HG03442 (cell line): Measurements from ENCODE around the gene PCARE.
"Not testable (repeated sequence)": the region's sequence is repeated elsewhere in the genome, so short reads cannot be mapped to it uniquely, and the experiment has no call there.

Experiments
- ATAC-seq: cut with Tn5 transposase; IDR thresholded peaks from one replicate; pipeline ENCODE4 v1.9.1; 2021; ENCODE audit warnings: mild to moderate bottlenecking, moderate library complexity; ENCODE audit not compliant: unreplicated experiment

Gene PCARE

DNA sequence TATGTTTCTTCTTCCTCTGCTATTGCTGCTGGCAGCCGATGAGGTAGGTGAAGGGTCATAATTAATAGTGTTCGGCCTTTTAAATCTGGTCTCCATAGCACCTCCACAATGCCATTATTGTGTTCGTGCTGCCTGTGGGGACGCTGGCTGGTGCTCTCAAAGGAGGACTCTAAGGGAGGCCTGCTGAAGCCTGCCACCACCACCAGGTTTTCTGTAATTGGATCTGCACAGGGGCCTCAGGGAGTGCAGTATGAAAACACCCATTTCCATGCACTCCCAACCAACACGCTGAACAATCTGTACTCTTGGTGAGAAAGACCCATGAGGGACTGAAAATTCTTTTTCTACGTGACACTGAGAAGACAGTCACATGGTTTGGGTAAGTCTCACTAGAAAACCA, 23.2 kb upstream of the PCARE start:
- ATAC-seq: no peak

DNA sequence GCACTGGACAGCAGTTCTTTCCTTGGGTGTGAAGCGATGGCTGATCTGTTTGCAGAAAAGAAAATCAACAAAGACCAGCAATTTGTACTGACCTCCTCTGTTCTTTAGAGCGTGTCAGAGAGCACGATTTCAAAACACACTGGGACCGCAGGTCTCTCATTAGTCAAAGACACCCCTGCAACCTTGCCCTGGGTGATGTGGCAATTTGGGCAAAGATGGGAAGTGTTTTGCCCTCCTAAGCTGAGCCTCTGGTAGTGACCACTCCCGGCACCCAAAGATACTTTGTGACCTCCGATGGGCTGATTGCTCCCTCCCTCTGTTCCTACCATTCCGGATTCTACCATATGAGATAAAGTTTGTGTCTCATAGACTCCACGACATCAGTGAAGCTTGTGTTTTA, 22.6 kb upstream of the PCARE start:
- ATAC-seq: no peak

DNA sequence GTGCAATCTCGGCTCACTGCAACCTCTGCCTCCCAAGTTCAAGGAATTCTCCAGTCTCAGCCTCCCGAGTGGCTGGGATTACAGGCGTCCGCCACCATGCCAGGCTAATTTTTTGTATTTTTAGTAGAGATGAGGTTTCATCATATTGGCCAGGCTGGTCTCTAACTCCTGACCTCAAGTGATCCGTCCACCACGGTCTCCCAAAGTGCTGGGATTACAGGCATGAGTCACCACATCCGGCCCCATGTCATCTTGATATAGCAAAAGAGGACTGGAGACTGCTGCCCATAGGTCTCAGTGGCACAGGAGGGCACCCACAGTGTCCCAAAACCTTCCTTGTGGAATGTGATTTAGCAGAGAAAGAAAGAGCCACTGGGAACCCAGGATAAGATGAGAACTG, 16.0 kb upstream of the PCARE start:
- ATAC-seq: not testable (repeated sequence)

DNA sequence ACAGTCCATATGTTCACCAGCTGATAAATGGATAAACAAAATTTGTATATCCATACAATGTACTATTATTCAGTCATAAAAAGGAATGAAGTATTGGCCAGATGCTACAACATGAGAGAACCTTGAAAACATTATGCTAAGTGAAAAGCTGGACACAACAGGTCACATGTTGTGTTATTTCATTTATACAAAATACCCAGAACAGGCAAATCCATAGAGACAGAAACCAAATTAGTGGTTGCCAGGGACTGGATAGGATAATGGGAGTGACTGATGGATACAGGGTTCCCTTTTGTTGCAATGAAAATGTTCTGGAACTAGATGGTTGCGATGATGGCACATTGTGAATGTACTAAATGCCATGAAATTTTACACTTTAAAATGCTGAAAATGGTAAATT, 10.2 kb upstream of the PCARE start:
- no peak for ATAC-seq

DNA sequence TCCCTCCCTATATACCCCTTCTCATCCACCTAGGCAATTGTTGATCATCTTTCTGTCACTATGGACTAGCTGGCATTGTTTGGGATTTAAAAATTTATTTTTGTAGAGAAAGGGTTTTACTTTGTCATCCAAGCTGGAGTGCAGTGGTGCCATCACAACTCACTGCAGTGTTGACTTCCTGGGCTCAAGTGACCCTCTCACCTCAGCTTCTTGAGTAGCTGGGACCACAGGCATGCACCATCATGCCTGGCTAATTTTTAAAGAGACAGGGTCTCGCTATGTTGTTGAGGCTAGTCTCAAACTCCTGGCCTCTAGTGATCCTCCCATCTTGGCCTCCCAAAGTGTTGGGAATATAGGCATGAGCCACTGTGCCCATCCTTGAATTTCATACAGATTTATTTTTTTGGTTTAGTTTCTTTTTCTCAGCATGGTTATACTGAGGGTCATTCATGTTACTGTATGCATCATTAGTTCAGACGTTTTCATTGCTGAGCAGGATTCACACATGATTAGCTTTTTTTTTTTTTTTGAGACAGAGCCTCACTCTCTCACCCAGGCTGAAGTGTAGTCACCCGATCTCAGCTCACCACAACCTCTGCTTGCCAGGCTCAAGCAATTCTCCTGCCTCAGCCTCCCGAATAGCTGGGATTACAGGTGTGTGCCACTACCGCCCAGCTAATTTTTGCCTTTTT, 8.6 kb upstream of the PCARE start:
- no peak for ATAC-seq

DNA sequence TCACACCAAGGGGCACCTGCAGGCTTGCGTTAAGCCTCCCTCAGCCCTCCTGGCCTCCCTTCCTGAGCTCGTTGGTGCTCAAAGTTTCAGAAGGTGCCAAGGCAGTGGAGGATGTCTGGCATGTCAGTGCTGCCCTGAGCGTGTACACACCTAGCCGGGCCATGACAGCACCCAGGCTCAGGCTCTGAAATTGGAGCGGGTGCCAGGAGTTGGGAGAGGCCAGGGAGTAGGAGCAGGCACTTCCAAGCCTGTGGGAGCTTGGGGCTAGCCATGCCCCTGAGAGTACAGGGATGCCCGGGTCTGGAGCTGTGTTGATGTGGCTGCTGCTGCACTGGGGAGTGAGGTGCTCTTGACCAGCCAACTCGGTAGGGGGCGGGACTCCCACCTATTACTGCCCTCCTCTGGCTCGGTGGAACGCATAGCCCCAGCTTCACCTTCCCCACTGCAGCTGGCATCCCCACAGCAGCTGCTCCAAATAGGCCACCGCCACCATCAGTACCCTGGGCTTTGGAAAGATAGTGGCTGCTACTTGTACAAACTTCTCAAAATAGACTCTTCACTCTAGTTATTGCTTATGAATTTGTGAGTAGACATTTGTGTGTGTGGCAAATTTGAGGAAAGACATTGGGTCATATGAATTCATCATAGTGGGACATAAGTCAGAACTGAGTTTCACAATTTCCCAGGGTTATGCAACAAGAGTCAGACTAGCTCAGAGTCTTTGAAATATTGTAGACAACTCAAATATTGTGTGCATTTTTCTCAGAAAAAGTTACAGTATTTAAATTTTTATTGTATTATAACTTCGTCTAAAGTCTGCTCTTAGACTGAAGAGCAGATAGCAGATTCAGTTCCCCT, 6.8 kb upstream of the PCARE start:
- ATAC-seq: no peak

DNA sequence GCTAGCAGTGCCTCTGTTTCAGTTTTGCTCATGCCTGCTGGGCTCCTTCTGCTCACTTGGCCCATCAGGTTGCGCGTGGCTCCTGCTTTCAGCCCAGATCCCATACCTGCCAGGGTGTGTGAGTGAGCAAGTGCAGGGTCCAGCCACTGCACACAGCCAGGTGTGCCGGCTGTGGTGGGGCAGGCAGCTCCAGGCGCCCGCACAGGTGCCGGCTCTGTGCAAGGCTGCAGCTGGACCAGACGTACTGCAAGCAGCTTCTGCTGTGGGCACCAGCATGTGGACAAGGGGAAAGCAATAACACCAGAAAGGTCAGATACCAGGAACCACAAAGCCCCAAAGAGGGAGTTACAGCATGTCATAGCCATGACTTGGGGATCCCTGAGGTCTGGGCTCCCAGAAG, 5.6 kb upstream of the PCARE start:
- ATAC-seq: no peak

DNA sequence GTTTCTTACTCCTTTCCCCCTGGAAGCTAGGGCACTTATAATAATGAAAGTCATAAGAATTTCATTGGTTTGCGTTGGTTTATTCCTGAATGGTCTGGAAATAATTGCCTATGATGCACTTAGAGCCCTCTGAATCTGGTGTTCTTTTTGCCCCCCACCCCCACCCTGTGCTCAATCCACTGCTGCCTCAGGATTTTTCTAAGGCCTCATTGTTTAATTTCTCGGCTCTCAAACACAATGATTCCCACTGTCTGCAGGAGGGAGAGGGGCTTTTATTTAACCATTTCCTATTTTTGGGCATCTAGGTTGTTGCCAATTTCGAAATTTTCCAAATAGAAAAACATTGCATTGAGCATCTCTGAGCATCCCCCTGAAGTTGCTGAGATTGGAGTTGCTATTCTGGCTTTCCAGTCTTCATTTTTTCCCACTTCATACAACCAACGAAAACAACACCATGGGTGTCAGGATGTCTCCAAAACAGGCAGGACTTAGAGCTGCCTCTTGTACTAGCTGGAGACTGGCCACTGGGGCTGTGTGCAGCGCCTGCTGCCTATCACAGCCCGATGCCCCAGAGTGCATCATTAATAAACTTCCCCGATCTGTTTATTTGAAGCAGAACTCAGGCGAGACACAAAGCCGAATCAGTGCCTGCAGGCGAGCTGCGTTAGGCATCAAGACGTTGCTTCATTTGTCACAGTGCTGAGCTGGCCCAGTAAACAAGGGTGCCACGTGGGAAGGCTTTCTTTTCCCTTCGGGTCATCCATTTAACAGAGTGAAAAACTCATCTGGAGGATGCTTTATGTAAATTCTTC, 1.8 kb upstream of the PCARE start:
- ATAC-seq: no peak

DNA sequence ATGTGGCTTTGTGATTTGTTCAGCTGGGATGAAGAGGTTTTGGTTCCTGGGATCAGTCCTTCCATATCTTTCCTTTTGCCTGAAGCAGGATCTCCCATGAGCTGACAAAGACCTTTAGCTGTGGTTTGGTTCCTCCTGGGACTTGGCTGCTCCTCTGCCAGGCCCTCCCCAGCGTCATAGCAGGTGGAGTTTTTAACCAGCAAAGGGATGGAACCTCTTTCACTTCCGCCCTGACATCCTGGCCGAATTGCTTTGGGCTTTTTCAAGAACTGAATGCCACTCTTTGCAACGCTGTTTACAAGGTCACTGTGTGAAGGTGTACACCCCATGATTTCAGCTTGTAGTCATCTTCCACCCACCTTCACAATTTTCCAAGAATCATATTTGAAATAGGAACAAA, 390 bp downstream of the PCARE start:
- no peak for ATAC-seq

DNA sequence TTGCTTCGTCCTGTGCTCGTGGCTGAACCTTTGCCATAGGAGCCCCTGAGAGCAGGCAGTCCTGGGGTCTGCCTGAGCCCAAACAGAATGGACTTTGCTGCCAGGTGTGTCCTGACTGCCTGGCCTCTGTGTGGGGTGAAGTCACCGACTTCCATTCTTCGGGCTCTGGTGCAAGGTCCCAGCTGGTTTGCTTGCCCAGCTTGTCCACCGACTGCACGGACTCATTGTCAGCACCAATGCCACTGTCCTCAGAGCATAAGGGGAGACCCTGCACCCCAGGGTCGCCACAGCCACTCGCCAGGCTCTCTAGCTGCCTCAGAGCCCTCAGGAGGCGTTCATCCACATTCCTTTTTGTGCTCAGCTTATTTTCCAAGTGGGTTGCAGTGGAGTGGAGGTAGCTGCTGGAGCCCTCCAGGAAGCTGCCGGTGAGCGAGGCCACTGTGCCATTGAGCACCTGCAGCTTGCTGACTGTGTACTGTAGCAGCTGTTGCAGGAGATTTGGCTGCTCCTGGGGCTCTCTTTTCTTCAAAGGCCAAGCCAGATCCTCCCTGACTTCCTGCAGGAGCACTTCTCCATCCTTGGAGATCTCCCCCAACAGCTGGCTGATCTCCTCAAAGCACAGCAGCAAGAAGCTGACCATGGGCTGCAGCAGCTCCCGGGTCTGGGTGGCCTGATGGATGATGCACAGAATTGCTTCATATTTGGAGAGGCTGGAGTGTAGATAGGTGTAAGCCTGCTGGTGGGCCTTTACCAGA, 1.2 kb downstream of the PCARE start:
- no peak for ATAC-seq

DNA sequence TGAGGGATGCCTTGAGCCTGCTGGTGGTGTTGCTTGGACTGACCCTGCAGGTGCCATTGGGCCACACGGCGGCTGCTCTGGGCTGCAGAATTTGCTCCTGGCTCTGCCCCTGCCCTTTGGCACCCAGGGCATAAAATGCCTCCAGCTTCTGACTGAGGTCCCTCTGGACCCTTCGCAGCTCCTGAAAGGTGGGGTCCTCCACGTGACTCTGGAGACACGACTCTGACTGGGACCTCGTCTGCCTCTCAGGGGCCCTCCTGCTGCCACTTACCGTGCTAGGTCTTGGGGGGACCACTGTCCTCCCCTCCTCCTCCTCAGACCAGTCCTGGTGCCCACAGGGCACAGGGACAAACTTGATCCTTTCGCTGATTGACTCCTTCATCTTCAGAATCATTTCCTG, 2.1 kb downstream of the PCARE start:
- ATAC-seq: no peak

DNA sequence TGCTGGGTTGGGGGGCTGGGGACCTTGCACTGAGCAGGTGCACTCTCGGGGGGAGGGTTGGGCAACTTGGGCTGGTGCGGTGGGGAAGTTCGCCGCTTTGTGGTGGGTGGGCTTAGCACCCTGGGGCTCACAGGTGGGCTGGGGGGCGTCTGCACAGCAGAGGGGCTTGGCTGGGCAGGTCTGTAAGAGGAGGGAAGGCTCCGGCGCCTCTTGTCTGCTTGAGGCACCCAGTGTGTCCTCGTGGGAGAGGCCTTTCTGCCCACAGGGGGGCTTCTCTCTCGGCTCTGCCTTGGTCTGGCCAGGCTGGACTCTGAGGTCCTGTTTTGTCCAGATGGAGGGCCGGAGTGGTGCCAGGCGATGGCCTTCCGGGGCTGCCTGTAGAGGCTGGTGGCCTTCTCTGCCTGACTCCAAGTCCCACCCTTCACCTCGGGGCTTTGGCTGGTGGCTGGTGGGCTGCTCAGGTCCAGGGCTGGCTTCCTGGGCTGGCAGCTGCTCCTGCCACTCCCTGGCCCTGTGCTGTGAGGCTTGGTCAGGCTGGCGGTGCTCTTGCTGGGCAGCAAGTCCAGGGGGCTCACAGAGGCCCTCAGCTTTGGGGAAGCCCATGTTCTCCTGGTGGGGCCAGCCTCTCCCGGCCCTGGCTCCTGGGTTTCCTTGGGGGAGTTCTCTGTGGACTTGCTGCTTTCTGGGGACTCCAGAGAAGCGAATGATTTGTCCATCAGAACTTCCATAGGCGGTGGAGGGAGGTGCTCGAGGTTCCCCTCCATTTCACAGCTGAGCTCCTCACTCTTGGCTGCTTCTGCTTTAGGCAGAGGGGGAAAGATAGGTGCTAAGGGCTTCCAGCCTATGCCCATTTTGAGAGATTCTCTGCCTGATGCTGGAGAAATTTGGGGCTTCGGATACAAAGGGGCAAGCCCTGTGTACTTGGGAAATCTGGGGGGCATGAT, 3.0 kb downstream of the PCARE start:
- ATAC-seq: no peak

DNA sequence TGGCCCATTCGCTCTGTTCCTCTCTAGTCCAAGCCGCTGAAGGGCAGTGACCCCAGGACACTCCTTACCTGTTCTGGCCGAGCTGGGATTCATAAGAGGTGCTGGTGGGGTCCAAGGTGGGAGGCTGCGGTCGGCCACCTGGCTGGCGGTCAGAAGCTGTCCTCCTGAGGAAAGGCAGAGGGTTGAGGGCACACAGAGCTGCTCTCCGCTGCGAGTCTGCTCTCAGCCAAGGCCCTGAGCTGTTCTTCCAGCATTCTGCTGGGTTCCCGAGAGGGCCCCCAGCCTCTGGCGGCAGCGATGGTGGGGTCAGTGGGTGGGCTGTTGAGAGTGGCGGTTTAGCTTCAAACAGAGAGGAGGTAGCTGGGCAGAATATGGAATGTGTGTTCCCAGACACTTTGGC, 3.8 kb downstream of the PCARE start:
- no peak for ATAC-seq

DNA sequence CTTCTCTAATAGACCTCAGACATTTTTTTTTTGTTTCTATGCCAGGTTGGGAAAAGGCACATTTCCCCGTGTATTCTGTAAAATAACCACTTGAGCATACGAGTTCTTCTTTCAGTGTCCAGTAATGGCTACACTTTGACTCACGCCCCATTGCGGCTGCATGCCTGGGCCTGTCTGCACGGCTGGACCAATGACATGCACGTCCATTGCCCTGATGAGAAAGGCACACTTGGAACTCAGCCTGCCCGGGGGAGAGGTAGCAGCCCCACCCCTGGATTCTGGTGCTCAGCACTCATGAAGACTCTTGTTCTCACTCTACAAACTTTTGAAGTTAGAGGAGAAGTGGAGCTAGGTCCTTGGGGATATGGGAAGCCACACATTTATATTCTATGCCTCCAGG, 5.8 kb downstream of the PCARE start:
- ATAC-seq: no peak

DNA sequence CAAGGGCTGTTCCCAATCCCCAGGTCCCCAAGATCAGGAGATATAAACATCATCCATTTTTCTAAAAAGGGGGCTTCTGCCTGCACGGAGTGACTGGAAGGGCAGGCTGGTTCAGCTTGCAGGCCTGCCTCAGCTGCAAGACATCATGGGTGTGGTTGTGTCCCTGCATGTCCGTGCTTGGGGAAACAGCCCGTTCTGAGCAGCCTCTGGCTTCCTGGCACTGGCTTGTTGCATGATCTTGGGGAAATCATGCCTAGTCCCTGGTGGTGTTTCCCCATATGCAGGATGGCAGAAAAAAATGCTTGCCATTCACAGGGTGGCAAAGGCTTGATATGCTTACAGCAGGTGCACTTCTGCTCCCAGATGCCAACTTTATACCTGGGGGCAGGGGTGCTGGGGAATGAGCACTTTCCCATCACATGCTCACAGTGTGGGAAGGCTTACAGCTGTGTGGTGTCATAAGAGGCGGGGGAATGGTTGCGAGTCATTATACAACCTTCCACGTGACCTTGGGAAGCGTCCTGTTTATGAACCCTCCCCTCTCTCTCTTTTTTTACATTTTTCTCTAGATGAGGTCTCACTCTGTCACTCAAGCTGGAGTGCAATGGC, 7.2 kb downstream of the PCARE start:
- no peak for ATAC-seq

DNA sequence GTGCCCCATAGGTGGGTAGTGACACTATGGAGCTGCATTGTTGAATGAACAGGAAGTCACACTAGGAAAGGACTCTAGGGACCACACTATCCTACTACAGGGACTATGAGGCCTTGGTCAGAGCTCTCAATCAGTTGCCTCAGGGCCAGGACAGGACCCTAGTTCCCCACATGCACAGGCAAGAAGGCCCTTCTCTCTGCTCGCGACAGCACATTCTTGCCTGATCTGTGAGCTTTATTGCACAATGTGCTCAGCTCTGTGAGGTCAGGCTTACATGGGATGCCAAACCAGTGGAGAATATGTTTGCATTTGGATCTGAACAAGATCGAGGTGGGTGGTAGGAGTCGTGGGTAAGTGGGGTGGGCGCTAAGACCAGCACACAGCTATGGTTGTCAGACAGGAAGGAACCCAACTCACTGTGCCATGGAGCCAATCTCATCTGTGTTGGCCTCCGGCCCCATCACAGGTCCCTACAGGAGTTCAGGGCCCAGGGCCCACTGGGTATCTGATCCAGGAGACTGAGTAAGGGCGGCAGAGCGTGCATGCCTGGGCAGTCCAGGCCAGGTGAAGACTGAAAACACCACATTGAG, 8.0 kb downstream of the PCARE start:
- ATAC-seq: no peak

DNA sequence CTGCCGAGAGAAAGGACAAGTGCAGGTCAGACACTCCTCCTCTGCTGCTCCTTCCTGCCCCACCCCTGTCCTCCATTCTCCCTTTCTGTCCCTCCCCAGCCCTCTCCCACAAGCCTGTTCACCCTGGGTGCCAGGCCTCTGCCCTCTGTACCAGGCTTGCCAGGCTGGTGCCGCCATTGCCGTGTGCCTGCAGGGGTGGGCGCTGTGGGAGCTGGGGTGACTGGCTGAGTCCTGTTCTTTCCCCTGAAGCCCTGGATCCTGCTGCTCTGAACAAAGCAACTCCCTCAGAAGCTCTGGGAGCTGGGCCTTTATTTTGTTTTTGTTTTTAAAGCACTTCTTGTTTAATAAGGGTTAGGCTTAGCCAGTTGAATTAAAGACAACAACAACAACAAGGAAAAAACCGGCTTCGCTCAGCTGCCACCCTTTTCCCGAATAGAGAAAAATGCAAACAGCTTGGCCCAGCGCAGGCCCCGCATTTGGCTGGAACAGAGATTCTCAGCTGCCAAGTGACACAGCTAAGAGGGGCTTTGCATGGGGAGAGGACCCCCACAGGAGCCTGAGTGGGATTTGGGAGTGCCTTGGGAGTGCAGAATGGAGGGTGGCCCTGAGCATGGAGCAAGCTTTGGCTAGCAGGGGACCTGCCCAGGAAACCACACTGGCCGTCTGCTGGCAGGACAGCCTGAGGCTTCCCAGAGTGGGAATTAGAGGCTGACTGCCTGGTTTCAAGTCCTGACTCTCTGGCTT, 9.1 kb downstream of the PCARE start:
- ATAC-seq: no peak

DNA sequence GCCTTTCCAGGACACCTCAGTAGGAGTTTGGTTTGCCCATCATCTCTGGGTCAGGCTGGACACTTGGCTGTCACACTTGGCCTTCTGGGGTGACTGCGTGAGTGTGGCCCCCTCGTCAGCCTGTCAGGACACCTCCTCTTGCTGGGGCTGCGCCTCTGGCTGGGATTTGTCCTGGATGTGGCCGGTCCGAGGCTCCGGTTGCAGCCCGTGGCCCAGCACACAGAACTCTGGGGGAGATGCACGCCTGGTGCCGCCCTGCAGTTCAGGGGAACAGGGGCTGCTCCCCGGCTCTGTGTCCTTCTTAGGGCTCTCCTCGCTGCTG, 9.6 kb downstream of the PCARE start:
- no peak for ATAC-seq

DNA sequence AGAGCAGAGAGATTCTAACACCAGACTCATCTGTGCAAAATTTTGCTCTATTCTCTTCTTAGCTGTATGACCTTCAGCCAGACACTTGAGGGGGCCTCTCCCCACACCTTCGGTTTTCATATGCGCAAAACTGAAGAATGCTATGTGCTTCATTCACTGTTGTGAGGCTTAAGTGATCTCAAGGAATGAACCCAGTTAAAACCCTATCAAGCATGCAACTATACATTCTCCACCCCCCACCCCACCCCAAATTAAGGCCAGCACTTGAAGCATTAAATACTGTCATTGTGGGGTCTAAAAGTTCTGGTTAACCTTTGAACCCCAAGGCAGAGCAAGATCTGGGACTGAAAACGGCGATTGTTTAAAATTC, 10.0 kb downstream of the PCARE start:
- no peak for ATAC-seq
